Lower lobe of right lung (tissue), 2 donors: ENCODE data around the gene TSPAN4. TPM values are rescaled to one million over a fixed set of nuclear protein-coding genes. Genes with fewer than 3 reads are reported as not detected.

ENCODE experiments used
- ATAC-seq, 2 donors: fragments of 200-7000 bp; cut with Tn5 transposase; one replicate each; pipeline ENCODE4 v1.9.1; 2020 to 2022; ENCODE audit warnings: mild to moderate bottlenecking in 2 of 2, moderate library complexity in 2 of 2
- DNase-seq: peaks from one replicate; pipeline ENCODE4 v3.0.0-alpha.2; 2020
- H3K27ac ChIP-seq: fragments of 200-600 bp; one replicate; pipeline ENCODE4 v1.8.0; 2022
- H3K27me3 ChIP-seq: fragments of 200-600 bp; one replicate; pipeline ENCODE4 v1.8.0; 2022; ENCODE audit warnings: low read depth
- H3K36me3 ChIP-seq: fragments of 200-600 bp; one replicate; pipeline ENCODE4 v1.8.0; 2022; ENCODE audit warnings: mild to moderate bottlenecking
- H3K4me1 ChIP-seq: fragments of 200-600 bp; one replicate; pipeline ENCODE4 v1.8.0; 2022
- H3K4me3 ChIP-seq: fragments of 200-600 bp; one replicate; pipeline ENCODE4 v1.8.0; 2022; ENCODE audit warnings: mild to moderate bottlenecking
- H3K9me3 ChIP-seq: fragments of 200-600 bp; one replicate; pipeline ENCODE4 v1.8.0; 2022
- CTCF ChIP-seq: fragments of 200-600 bp; IDR thresholded peaks from one replicate; pipeline ENCODE4 v1.8.0; 2022; ENCODE audit warnings: antibody characterized with exemption, mild to moderate bottlenecking
- intact Hi-C: fragments of 100-400 bp; cut with DNase I; formaldehyde crosslinking; loops from one replicate; pipeline ENCODE4 v1.11.0; 2022
- total RNA-seq: library from RNA; stranded (reverse); fragmentation: NEBNext Ultra II Directional; extraction: Animal tissue kit (Norgen Biotek cat#: 25700); gene quantifications from one replicate; pipeline ENCODE4 v1.2.1, GENCODE V29; 2021
- donor health status: DM: no; HTN: yes; CAD: no; lungs with severe emphysema.

TSPAN4 gene
- total RNA-seq, 1 donor from 2014 or later: 140 TPM

- intact Hi-C loops: no loop called here
- peak overlapping the region; percentile 90 for H3K4me3 ChIP-seq
- H3K9me3 ChIP-seq: no peaks in the 10 kb centered on the region
- peak overlapping the region; percentile 99 for H3K27ac ChIP-seq
- H3K36me3 ChIP-seq: peaks cover 33% of the 10 kb centered on the region
- DNase-seq: no peak
- ATAC-seq: peak; percentile 3 to 18
- peaks cover 35% of the 10 kb centered on the region for H3K4me1 ChIP-seq
- H3K27me3 ChIP-seq: no peaks in the 10 kb centered on the region
- no peak for TF ChIP-seq CTCF
Observed at GRCh38 chr11:810040-810567, 32.5 kb upstream of the TSPAN4 start.

- H3K27ac ChIP-seq: no peak overlapping the region
- H3K27me3 ChIP-seq: no peaks in the 10 kb centered on the region
- H3K4me3 ChIP-seq: peak overlapping the region; percentile 90
- intact Hi-C loops: no loop called here
- ATAC-seq (no peak), DNase-seq (no peak)
- H3K9me3 ChIP-seq: no peaks in the 10 kb centered on the region
- H3K36me3 ChIP-seq: peaks cover 33% of the 10 kb centered on the region
- peaks cover 29% of the 10 kb centered on the region for H3K4me1 ChIP-seq
- no peak for TF ChIP-seq CTCF
Observed at GRCh38 chr11:811446-812245, 31.0 kb upstream of the TSPAN4 start.

- ATAC-seq: no peak
- peaks cover 29% of the 10 kb centered on the region for H3K4me1 ChIP-seq
- no peak overlapping the region for H3K4me3 ChIP-seq
- DNase-seq: no peak
- no peak for TF ChIP-seq CTCF
- no peak overlapping the region for H3K27ac ChIP-seq
- H3K9me3 ChIP-seq: no peaks in the 10 kb centered on the region
- H3K36me3 ChIP-seq: peaks cover 33% of the 10 kb centered on the region
- no peaks in the 10 kb centered on the region for H3K27me3 ChIP-seq
- intact Hi-C loops: no loop called here
Observed at GRCh38 chr11:812390-812789, 30.3 kb upstream of the TSPAN4 start.

- H3K4me1 ChIP-seq: peaks cover 28% of the 10 kb centered on the region
- H3K27ac ChIP-seq: no peak overlapping the region
- no peak for TF ChIP-seq CTCF
- no peak for DNase-seq
- no peak for ATAC-seq
- H3K4me3 ChIP-seq: no peak overlapping the region
- peaks cover 33% of the 10 kb centered on the region for H3K36me3 ChIP-seq
- H3K9me3 ChIP-seq: no peaks in the 10 kb centered on the region
- intact Hi-C loops: no loop called here
- H3K27me3 ChIP-seq: no peaks in the 10 kb centered on the region
Observed at GRCh38 chr11:813072-813455, 29.6 kb upstream of the TSPAN4 start.

DNA sequence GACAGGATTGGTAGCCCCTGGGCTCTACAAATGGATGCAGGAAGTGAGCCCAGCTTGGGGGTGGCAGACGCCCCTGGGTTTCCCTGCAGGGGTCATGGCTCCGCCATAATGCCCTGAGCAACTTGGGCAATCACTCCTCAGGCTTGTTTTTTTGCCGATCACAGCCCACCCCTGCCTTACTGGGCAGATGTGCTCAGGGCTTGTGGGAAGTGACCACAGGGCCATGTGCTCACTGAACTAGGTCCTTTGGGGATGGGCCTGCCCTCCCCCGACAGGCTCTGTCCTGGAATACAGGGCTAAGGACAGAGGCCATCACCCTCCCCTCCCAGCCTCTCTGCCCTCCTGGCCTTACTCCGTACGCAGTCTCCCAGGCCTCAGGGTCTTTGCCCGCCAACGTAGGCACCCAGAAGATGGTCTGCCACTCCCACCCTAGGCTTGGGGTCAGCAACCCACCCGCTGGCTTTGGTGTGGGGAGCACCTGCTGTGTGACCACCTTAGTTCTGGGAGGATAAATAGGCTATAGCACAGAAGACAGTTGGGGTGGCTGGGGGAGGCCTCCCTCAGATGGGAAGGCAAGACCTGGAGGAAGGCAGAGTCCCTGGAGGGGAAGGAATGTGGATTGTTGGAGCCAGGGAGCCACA lies 29.1 kb upstream of the TSPAN4 start:
- no peak for TF ChIP-seq CTCF
- intact Hi-C loops: no loop called here
- H3K27ac ChIP-seq: no peak overlapping the region
- H3K4me3 ChIP-seq: no peak overlapping the region
- peaks cover 26% of the 10 kb centered on the region for H3K4me1 ChIP-seq
- peaks cover 33% of the 10 kb centered on the region for H3K36me3 ChIP-seq
- no peak for DNase-seq
- no peak for ATAC-seq
- no peaks in the 10 kb centered on the region for H3K9me3 ChIP-seq
- no peaks in the 10 kb centered on the region for H3K27me3 ChIP-seq
